SHP77 (cell line): Measurements from ENCODE around the gene INHBB.
"Not testable (repeated sequence)": the region's sequence is repeated elsewhere in the genome, so short reads cannot be mapped to it uniquely, and the experiment has no call there.

Source experiments
- DNase-seq, 2 experiments: peaks; one replicate each; lab custom pipeline; 2025; lab: John Stamatoyannopoulos, UW

The INHBB gene

DNA sequence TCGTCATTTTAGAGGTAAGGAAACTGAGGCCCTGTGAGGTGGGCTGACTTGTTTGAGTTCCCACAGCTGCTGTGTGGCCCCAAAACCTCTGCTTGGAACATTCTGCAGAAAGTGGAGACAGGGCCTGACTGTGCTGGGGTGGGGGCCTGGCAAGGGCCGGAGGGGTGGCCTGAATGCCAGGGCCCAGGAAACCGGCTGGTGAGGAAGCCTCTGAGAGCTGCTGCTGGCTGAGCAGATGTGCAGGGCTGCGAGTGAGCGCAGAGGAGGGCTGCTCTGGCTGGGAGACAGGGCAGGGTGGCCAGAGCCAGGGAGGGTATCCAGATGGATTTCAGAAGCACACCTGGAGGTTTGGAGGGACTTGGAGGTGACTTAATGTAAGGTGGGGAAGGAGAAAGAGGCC is 29.9 kb upstream of the INHBB start:
- DNase-seq, result no peak

DNA sequence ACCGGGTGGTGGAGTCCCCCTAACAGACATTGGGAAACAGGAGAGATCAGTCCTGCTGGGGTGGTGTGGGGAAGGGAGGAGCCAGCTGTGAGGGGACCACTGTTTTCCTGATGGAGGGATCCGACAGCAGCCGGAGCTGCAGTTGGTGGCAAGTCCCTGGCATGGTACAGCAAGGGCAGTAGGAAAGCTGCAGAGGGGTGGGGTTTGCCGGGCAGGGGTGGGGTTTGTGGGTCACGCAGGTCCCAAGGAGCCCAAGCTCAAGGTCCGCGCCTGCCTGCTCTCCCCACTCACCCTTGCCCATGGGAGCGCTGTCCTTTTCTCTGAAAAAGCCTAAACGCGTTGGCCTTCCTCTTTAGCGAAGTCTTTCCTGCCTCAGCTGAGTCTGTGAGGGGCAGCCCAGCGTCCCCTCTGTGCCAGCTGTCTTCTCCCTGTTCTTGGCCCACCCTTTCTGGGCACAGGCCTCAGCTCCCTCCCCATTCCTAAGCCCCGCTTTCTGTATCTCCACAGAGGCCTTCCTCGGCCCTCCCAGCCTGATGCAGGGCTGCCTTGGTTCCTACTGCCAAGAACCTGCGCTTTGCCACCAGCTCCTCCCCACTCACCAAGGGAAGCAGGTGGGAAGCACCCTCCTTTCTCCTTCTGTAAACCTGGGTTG is 29.3 kb upstream of the INHBB start:
- DNase-seq, result no peak

DNA sequence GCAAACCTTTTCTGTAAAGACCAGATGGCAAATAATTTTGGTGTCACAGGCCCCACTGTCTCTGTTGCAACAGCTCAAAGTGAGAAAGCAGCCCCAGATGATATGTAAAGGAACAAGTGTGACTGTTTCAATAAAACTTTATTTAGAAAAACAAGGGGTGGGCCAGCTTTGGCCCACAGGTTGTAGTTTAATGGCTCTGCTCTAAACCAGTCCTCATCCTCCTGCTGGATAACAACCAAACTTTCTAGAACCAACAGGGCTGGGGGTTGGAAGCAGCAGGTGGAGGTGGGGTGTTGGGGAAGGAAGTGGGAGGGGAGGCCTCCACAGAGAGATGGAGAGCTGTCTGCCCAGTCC is 28.8 kb upstream of the INHBB start:
- no peak for DNase-seq

DNA sequence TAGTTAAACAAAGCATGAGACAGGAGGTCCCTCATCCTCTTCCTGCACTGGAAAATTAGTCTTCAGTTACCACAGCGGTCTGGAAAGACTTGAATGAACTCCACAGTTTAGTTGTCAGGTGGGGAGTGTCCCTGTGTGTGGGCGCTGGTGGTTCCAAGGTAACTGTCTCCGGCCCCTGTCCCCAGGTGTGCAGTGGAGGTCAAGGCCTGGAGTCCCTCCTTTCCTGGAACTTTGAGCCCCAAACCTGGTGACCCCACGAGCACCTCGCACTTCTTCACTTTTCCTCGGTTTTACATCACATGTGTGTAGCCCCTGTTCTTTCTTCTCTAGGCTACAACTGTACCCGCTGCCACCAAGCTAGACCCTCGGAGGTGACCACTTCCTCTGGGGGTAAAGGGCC is 28.0 kb upstream of the INHBB start:
- DNase-seq, result no peak

DNA sequence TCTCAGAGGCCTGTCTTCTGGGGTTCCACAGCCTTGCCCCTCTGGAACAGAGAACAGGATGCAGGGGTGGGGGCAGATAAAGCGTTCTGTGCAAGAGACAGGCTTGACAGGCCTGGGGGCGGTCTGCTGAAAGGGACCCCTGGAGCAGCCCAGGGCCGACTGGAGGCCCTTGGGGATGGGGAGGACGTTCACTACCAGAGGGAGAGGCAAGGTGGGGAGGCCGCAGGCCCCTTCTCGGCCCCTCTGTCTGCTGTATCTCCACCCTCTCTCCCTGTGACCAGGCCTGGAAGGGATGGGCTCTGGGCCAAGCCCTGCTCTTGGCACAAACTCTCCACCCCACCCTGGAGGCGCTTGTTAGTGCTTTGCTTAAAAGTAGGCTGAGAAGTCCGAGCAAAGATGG is 27.3 kb upstream of the INHBB start:
- no peak for DNase-seq

DNA sequence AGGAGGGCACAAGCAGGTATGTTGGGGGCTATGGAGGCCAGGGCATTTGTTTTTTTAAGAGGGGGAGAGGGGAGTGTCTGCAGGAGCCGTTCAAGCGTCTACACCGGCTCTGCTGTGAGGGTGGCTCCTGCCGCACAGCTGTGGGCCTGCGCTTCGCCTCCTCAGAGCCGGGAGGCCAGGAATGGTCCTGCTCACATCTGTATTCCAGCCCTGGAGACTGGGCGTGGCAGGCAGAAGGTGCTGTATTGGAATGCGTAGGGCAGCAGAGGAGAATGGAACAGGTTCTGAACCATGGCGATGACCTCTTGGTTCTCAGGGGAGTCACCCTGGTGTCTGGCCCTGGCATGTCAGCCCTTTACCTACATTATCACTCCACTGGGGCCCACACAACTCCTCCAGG is 26.8 kb upstream of the INHBB start:
- no peak for DNase-seq

DNA sequence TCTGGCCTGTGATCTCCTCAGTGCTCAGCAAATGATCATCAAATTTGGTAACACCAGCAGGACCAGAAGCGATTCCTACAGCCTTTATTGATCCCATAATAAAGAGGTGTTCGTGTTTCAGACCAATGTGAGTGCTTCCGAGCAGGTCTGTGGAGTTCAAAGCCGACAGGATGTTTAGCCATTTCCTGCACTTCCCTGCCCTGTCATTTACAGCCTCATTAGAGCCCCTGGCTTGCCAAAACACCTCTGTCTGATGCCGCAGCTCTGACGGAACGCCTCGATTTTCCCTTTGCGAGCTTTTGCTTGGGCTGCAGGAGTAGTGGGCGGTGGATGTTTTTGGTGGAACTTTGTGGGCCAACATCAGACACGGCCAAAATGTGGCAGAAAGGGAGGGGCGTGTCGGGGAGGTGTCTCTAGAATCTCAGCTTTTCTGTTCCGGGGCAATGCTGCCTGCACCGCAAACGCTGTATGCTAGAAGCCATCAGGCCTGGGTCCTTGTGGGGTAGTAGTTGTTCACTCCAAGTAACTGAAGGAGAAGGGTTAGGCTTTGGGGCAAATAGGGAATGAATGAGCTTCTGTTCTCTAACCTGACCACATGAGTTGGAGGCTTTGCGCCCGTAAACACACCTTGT is 26.1 kb upstream of the INHBB start:
- no peak for DNase-seq

DNA sequence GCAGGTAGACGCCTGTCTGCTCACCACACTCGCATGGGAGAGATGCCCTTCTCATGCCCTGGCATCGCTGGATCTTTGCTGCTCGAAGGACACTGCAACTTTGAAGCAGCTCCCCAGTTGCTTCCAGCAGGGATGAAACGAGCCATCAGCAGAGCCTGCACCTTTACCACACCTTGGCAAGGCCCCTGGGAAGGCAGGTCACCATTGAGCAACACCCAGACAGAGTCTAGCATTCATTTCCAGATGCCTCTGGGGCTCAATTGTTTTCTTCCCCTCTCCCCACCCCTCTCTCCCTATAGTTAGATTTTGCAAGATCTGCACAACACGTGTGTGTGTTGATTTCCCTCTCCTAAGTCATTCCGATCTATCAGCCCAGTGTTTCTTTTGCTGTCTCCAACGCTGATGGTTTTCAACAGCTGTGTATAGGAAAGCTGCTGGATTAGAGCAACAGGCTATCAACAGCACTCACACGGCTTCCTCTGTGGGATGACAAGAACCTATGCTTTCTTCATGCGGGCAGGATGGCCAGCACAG is 25.6 kb upstream of the INHBB start:
- DNase-seq, result no peak

DNA sequence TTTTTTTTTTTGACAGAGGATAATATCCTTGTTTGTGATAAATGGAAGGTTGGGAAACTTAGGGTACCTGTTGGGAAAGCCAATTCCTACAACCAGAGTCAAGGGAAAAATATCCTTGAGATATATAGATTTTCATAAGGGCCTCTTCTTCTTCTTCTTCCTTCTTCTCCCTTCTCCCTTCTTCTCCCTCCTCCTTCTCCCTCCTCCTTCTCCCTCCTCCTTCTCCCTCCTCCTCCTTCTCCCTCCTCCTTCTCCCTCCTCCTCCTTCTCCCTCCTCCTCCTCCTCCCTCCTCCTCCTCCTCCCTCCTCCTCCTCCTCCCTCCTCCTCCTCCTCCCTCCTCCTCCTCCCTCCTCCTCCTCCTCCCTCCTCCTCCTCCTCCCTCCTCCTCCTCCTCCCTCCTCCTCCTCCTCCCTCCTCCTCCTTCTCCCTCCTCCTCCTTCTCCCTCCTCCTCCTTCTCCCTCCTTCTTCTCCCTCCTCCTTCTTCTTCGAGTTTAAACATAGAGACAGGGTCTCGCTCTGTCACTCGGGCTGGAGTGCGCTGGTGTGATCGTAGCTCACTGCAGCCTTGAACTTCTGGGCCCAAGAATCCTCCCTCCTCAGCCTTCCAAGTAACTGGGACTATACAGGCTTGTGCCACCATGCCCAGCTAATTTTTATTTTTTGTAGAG is 24.9 kb upstream of the INHBB start:
- DNase-seq, result not testable (repeated sequence)

DNA sequence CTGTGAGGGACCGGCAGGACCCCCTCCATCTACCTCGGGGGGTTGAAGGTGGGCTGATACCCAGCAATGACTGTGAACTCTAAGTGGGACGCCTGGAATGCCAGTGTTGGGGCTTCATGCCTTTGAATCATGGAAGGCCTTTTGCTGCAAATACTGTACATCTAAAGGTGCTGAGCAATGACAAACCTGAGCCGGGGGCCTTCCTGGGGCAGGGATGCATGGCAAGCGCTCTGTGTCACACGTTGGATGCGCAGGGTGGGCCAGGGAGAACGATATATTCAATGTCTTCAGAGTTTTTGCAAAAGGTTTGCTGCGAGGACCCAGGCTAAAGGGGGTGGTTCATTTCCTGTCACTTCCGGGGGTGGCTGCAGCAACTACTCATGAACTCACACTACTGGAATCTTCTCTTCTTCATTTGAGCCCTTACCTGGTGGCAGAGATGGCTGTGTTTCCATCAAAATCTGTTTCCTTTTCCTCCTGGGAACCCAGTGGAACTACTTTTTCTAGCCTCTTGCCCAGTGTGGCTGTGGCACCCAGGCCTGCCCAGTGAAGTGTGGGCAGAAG is 24.1 kb upstream of the INHBB start:
- DNase-seq, result no peak

DNA sequence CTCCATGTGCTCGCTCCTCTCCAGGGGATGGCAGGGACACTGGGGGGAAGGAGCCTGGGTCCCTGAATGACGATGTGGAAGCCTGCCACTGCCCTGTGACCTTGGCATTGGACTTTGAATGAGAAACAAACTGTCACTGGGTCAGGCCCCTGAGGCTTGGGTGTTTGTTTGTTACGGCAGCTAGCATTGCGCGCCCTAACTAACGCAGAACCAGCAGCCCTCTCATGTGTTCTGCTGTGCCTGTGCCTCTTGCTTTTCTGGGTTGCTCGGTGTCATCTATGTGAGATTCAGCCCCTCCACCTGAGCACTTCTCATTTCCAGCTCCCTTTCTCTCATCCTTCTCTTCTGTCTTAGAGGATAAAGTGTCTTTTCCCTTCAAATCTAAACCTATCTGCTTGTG is 23.6 kb upstream of the INHBB start:
- no peak for DNase-seq

DNA sequence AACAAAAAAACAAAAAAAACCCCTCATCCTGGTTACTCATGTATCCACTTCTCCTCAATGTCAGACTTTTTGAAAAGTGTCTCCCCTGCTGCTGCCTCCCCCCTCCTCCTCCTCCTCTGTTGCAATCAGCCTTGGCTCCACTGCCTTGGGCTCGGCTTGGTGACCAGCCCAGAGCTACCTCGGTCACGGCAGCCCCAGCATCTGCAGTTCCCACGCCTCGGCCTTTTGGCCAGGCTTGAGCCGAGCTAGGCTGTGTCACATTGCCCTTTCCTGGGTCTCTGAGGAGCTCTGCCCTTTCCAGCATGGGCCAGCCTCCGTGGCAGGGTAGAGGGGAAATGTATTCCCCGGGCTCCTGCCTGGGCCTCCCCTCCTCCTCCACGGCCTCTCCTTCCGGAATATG is 22.7 kb upstream of the INHBB start:
- DNase-seq, result no peak

DNA sequence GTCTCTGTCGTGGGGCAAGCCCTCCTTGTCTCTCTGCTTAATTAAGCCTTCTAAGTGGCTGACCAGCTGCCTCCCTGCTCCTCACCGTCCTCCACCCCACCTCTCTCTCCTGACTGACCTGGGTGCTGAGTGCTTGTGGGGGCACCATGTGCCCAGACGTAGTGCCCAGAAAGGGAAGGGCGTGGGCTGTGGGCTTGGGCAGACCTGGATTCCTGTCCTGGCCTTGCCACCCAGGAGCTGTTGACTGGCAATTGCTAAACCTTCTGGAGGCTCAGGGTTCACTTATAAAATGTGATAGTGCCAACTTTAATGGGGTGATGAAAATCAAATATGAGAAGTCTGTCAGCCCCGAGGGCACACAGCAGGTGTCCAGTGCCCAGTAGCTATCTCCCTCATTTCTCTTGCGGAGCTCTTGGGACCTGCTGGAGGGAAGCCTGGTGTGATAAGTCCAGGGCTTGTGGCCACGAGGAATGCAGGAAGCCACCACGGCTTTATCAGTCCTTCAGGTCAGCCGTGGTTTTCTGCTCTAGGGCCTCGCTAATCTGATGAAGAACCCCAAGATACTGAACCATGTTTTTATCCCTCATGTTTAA is 22.0 kb upstream of the INHBB start:
- DNase-seq, result no peak

DNA sequence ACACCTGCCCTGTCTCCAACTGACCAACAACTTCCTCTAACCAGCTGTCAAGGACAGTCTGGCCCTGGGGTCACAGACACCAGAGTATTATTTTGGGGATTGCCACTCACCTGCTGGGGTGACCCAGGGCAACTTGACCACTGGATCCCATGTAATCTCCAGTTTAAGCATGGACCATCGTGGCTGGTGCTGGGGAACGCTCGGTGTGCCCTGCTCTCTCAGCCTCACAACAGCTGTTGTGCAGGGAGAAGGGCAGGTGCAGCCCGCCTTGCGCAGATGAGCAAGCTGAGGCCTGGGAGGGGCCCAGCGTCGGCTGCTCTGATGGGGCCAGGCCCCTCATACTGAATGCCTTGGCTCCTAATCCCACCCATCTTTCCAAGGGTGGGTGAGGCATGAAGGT is 21.0 kb upstream of the INHBB start:
- peak in 1 of 2 experiments; percentile 61 for DNase-seq

DNA sequence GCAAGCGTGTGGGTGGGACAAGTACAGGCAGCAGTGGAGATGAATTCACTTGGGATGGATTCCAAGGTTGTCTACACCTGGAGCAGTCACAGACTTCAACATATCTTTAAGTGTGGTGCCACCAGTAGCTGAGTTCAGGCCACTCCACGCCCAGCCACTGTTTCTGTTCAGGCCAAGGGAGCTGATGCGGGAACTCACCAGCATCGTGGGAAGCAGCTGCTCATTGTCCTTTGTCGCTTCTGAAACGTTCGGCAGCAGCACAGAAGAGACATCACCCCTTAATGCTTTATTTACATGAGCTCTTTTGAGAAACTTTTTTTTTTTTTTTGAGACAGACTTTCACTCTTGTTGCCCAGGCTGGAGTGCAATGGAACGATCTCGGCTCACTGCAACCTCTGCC is 19.9 kb upstream of the INHBB start:
- DNase-seq, result no peak

DNA sequence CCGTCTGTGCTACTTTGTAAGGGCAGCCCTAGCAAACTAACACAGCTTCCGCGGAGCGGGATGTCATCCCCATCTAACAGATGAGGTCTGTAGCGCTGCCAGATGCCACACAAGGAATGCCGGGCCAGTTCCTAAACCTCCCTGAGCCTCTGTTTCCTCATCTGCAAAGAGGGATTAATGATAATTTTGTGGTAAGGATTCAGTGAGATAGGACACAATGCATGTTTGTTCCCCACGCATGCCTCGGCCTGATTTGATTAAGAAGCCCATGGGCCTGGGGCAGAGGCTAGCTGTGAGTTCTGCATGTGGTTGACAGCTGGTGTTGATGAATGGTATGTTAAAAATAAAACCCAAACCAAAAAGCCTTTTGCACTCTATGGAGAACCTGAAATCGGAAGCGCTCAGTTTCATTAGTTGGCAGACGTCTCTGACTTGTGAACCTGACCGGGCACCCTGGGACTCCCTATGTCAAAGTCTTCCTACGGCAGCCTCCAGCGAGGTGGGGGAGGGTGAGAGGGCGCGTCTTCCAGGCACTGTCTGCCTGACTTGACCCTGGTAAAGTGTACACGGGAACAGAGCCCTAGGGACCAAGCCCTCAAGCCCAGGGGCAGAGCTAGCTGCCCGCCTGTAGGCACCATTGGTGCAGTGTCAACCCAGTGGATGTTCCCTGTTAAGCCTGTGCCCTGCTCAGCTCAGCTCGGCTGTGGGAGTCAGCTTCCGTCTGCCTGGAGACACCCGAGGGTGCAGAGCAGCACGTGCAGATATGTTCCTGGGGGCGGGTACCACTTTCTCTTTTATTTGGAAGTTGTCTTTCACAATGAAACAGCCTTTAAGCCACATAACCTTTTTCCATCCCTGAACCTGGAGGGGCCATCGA is 14.8 kb upstream of the INHBB start:
- DNase-seq, result no peak

DNA sequence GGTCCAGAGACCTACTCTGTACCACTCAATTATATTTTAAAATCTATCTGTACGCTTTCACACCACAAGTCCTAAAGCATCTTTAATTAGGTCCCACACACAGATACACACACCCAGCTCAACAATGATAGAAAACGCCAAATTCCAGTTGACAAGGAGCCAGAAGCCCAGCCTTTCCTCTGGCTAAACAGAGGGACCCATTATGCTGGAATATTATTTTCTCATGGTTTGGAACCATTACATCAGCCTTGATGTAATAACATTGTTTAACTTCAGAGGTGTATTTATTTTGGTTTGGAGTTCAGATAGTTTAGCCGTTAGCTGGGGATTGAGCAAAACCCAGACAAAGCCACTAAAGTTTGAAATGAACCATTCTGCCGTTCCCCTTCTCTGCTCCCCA is 14.0 kb upstream of the INHBB start:
- no peak for DNase-seq

DNA sequence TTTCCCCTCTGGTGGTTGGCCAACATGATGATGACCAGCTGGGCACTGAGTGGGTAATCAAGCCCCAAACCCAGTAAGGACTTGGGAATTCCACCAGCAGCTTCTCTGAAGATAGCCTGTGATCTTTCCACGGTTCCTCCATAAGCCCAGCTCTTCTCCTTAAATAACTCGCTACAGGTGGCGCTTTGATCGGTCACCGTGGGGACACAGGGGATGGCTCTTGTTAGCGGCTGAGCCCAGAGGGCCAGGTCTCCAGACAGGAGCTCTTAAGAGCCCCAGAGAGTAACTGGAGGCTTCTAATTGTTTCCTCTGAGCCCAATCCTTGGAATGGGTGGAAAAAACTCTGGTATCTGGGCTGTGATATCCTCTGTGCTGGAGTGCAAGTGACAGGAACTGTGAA is 13.6 kb upstream of the INHBB start:
- no peak for DNase-seq

DNA sequence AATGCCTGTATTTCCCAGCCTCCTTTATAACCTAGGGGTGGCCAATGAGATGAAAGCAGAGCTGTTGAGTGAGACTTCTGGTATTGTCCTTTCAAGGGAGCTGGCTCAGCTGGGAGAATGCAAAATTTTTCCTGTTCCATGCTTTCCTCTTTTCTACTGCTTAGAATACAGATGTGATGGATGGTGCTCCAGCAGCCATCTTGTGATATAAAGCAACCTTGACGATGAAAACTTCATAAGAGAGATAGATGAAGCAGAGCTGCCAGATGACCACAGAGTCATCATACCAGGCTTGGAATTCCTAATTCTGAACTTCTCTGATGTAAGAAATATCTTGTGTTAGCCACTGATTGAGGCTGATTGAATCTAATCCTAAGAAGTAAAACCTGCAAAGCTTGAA is 11.9 kb upstream of the INHBB start:
- DNase-seq, result no peak

DNA sequence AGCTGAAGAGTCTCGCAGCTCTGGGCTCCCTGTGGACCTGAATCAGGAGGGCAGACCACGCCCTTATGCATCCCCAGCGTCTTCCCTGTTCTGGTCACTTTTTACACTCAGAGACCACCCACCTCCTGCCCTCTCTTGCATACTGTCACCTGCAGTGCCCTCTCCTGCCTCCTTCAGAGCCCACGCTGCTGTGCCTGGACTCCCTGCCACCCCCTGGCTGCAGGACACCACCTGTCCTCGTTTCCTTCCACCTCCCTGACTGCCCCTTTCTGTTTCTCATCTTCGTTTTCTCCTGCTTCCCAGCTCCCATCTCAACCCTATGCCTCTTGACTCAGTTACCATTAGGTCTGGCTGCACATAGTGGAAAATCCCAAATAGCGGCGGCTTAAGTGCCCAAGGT is 9.2 kb upstream of the INHBB start:
- DNase-seq, result no peak

DNA sequence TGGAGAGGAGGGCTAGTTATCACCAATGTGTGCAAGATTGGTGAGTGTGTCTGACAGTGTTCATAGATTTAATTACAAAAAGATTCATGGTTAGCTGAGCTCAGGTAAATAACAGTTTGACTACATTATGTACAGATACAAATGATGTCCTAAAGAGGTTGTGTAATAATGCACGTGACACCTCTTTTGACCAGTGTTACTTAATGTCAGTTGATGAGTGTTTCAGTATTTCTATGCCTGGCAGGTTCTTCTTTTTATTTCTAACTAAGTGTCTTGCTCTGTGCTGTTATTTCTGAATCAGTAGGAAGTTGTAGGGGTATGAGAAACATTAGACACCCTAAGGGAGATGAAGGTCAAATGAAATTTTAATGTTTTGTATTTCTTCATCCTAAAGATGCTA is 7.9 kb upstream of the INHBB start:
- no peak for DNase-seq

DNA sequence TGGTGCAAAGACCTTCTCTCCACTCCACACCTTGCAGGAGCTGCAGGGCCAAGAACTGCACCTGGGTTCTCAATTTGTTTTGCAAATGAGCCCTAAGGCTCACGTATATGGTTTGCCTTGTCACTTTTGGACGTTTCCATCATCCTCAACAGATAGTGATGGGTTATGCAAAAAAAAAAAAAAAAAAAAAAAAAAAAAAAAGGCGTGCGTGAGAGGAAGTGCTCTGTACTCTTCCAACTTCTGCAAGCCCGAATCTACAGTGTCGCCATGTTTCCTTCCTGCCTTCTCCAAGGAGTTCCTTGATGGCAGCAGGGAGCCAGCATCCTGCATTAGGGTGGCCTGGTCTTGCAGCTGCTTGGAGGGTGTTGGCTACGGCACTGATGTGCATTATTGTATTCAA is 4.0 kb upstream of the INHBB start:
- DNase-seq, result no peak
